VCaP (cell line): ENCODE measurements around the gene LARGE1.

Experiments used
- H3K27ac ChIP-seq: fragments of 450-650 bp; 2 replicates; pipeline ENCODE4 v1.5.1; 2017
- CTCF ChIP-seq: fragments of 450-650 bp; conservative IDR thresholded peaks from 2 replicates; pipeline ENCODE4 v1.5.1; 2017; ENCODE audit warnings: mild to moderate bottlenecking, moderate library complexity

Gene LARGE1

GRCh38 chr22:33932997-33933396 lies 12.7 kb upstream of the LARGE1 start:
- no peak for TF ChIP-seq CTCF

GRCh38 chr22:33931406-33931805 lies 11.1 kb upstream of the LARGE1 start:
- no peak overlapping the region for H3K27ac ChIP-seq
- no peak for TF ChIP-seq CTCF

More at GRCh38 chr22:33932997-33933396, 12.7 kb upstream of the LARGE1 start:
- no peak overlapping the region for H3K27ac ChIP-seq

GRCh38 chr22:33927752-33928151 lies 7.5 kb upstream of the LARGE1 start:
- H3K27ac ChIP-seq: no peak overlapping the region
- no peak for TF ChIP-seq CTCF

GRCh38 chr22:33925194-33925593 lies 4.9 kb upstream of the LARGE1 start:
- no peak overlapping the region for H3K27ac ChIP-seq
- TF ChIP-seq CTCF: no peak

GRCh38 chr22:33923660-33924246 lies 3.5 kb upstream of the LARGE1 start:
- no peak overlapping the region for H3K27ac ChIP-seq
- peak; percentile 86 for TF ChIP-seq CTCF

GRCh38 chr22:33923033-33923432 lies 2.8 kb upstream of the LARGE1 start:
- no peak overlapping the region for H3K27ac ChIP-seq
- no peak for TF ChIP-seq CTCF

- H3K27ac ChIP-seq: no peak overlapping the region
- no peak for TF ChIP-seq CTCF
Observed at GRCh38 chr22:33922349-33922681, 2.0 kb upstream of the LARGE1 start.
